Urothelium cell line (cell line): ENCODE measurements around the gene LRP1-AS.
A peak's percentile ranks its signal among the peaks of the same experiment; 100 is the strongest.

Experiments
- DNase-seq: peaks from one replicate; pipeline ENCODE4 v3.0.0; 2011; ENCODE audit warnings: low spot score, mixed read lengths
- FAIRE-seq: peaks from 2 replicates; lab custom pipeline; 2011; peaks lifted over from hg19 to GRCh38; lab: Jason Lieb, UNC

Gene LRP1-AS

DNA sequence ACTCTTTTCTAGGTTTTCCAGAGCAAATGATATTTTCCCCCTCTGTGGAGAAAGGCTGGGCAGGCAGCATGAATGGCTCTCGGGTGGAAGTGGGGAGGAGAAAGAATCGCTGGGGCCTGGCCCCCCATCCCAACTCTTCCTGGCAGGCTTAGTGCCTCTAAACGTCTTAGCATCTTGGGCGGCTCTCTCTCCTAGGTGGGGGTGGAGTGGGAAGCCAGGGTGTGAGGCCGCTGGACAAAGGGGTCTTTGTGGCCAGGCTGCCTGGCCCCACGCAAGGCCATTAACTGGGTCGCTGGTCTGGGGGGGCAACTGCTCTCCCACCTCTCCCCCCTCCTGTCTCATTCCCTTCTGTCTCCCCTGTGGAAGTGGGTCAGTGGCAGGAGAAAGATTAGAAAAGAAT, 4.7 kb downstream of the LRP1-AS start:
- FAIRE-seq (no peak), DNase-seq (no peak)

DNA sequence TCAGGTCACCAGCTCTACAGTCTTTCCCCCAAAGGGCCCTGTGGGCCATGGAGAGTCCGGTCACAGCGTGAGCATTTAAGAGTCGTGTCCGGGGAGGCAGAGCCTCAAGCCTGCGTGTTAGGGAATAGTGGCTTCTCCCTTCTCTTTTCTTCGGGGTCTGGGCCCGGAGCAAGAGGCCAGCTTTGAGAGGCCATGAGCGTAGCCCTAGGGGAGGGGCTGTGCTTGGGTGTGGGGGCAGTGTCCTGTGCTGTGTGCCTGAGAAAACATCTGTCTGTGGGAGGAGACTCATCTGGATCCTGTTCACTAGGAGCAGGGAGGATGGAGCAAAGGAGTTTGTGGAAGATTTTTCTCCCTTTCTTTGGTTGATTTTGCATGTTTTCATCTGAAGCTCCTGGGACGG, 5.3 kb downstream of the LRP1-AS start:
- FAIRE-seq (no peak), DNase-seq (no peak)

DNA sequence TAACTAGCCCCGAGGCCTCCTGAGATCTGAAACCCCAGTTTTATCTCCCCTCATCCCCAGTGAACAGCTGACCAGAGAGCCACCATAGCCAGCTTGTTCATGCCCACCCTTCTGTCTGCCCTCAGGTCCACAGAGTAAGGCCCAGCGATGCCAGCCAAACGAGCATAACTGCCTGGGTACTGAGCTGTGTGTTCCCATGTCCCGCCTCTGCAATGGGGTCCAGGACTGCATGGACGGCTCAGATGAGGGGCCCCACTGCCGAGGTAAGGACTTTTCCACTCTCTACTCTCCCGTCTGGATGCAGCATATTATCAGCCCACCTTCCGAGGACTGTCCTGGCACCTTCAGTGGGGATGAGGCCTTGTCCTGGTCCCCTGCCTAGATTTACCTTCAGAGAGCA, 6.2 kb downstream of the LRP1-AS start:
- FAIRE-seq (no peak), DNase-seq (no peak)

DNA sequence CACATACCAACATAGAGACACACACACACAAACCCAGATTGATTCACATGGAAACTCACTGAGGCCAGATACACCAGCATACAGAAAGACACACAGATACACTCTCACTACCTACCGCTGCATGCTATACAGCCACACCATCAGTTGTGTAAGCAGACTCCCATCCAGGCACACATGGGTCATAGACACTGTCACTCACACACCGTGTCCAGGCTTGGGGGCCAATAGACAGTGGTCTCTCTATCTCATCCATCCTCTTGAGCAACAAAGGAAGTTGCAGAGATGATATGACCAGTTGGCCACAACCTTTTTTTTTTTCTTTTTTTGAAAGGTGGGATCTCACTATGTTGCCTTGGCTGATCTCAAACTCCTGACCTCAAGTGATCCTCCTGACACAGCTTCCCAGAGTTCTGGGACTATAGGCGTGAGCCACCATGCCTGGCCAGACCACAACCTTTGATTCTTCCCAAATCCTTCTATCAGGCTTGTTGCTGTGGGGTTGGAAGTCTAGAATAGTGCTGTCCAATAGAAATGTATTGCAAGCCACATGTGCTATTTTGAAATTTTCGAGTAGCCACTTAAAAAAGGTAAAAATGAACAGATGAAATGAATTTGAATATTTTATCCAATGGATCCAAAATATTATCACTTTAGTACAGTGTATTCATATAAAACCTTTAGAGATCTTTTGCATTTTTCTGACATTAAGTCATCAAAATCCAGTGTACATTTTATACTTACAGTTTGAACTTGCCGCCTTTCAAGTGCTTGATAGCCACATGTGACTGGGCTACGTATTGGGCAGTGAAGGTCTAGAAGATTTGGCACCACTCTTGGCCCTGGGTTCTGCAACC, 7.4 kb downstream of the LRP1-AS start:
- FAIRE-seq (no peak), DNase-seq (no peak)

DNA sequence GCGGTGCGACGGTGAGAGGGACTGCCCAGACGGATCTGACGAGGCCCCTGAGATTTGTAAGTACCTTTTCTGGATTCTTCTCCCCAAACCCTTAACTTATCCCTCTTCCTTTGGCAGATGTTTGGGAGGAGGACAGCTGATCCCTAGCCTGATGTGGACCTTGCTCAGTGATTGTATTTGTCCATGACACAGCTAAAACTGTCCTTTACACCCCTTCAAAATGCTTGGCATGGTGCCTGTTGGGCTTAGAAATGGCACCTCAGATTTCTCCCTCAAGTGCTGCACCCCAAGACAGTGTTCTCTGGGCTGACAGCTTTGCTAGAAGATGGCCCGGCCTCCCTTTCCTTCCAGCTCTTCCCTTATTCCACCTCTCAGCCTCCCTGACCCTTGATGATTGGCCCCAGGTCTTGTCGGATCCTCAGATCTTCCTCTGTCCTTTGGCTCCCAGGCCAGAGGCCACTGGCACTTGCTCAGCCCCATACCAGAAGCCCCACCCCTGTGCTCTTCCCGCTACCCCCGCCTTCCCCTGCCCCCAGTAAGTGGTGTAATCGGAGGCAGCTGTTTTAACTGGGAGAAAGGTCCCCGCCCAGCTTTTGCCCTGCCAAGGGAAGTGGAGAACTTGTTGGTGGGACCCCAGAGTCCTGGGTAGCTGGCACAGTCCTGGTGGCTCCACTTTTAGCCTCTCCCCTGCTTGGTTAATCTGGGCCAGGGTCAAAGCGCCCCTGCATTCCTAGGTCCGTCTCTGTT, 8.7 kb downstream of the LRP1-AS start:
- FAIRE-seq (no peak), DNase-seq (no peak)

DNA sequence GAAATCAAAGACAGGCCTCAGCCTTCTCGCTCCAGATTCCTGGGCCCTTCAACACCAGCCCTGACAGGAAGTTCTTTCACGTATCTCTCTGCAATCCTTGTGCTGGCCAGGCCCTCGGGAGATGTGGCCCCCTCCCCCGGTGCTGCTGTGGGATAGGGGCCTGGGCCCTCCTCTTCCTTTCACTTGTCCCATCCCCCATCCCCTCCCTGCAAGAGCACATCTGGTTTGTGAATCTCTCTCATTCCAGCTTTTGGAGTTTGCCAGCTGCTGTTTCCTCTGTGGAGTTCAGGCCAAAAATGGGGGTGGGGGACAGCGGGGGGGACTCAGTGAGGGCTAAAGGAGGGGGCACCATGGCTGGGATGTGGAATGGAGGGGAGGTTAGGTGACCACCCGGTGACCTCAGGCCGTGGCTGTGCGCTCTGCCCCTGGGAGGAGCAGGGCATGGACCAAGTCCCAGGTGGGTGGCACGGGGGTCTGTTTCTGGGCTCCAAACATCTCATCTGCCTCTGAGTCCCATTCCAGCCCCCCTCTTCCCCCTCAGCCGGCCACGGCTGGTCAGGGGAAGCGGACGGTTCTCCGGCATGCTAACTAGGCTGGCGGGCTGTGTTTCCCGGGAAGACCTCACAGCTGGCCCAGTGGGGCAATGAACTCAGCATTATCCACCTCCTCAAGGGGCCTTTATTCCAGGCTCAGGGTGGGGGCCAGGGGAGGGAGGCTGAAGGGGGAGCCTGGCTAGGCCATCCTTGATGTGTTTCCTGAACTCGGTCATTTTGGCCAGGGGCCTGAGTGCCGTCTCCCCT, 11.7 kb downstream of the LRP1-AS start:
- FAIRE-seq: no peak
- DNase-seq: no peak

DNA sequence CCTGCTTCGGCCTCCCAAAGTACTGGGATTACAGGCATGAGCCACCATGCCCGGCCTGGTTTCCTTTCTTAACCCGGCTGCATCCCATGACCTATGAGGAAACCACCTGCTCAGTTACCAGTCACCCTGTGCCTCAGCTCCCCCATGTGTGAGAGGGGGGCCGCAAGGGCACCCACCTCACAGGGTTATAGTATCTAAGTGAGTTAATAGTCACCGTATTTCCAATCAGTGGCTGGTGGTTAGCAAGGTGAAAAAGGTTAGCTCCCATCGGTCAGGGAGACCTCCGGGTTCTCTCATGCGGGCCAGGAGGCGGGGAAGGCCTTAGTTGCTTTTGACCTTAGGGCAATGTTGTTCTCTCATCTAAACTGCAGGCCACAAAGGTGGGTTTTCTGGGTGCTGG, 12.5 kb downstream of the LRP1-AS start:
- no peak for FAIRE-seq
- DNase-seq: no peak

DNA sequence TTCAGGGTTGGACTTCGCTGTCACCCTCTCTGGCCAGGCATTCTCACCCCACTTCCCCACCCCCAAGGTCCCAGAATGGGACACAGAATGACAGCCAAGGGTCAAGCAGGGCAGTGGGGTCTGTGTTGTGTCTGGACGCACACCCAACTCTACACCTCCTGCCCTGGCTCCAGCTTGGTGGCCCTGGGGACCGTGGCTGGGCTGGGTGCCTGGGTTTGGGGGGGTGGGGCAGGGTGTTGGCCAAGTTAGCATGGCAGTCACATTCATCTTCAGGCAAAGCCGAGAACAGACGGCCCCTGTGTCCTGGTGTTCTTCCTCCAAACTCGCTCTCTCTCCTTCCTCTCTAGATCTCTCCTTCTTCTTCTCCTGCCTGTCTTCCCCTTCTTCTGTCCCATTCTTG, 13.5 kb downstream of the LRP1-AS start:
- FAIRE-seq (no peak), DNase-seq (no peak)

DNA sequence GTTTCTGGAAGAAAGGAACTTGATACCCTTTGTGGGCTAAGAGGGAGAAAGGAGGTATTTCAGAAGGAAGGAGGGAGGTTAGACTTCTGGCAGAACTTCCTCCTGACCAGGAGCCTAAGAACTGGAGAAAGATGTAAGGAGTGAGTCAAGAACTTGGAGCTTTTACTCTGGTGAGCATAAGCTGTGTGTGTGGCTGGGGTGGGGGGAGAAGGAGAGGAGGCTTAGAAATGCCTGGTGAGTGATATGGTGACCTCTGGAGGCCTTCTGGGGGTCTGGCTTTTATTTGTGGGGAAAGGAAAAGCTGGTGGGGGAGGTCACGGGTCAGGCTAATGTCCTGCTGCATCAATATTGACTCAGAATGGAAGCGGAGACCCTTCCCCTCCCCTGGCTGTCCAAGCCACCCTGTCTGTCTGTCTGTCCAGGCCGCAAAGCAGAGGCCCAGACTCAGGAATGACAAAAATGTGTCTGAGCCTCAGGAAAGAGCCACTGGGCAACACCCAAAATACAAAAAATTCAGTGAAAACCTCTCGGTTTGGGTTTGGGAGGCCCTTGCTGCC, 14.3 kb downstream of the LRP1-AS start:
- DNase-seq: peak; percentile 51
- FAIRE-seq: no peak

DNA sequence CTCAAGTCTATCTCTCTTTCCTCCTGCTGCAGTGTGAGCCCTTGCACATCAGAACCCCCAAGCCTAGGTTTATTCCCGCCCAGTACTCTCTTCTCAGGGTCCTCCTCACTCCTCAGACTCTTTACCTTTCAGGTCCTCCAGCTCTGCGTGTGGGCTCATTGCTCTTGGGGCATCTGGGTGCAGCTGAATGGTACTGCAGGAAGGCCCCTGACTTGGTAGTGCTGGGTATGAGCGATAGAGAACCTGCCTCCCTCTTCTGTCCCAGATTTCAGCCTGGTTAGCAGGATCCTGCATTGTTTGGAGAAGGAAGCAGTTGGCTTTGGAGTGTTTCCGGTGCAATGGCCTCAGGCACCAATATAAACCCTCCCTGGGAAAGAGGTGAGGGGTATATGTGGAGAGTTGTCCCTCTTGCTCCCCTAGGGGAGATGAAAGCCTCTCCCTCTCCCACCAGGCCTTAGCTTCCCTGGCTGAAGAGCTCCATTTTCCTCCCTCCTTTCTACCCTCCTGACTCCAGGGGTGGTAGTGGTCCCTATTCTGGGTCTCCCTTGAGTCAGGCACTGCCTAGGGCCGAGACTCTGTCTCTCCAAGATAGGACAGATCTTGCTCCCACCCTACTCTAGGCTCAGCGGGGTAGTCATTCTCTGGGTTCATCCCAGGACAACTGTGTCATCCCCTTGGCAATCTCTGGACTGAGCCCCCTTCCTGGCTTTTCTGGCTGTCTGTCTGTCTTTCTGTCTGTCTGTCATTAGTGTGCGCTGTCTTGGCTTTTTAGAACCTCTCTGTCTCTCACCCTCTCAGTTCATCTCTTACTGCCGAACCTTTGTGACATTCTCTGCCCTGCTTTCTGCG, 15.3 kb downstream of the LRP1-AS start:
- FAIRE-seq (no peak), DNase-seq (no peak)

DNA sequence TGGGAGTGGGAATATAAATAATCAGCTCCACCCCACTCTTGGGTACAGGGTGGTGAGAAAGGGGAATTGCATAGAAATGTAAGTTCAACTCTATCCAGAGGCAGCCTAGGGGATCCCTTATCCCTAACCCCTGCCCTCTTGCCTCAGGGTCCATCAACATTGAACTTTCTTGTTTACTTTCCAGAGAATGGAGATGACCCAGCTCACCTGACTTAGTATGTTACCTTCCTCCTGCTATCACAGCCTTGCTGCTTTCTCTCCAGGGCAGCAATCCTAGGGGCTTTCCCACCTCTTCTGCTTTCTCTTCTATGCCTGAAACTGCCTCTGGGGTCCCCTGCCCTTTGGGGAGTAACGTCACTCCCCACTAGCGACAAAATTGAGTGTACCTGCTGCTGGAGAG, 16.5 kb downstream of the LRP1-AS start:
- FAIRE-seq (no peak), DNase-seq (no peak)

DNA sequence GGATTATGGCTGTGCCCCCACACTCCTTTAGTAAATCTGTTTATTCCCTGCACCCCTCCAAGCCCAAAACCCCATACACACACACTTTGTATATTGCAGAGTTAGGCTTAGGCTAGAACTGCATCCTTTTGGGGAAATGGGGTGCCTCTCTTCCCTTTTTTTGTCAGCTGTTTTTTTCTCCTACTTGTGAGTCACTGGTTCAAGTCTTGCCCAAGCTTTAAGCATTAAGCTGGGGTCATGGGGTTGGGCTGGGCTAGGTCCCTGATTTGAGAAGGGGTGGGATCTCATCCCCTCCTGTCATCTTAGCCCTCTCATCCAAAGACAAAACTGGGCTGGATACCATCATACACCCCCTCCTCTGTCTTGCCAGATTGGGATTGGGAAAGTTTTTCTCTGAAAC, 17.5 kb downstream of the LRP1-AS start:
- FAIRE-seq (no peak), DNase-seq (no peak)

DNA sequence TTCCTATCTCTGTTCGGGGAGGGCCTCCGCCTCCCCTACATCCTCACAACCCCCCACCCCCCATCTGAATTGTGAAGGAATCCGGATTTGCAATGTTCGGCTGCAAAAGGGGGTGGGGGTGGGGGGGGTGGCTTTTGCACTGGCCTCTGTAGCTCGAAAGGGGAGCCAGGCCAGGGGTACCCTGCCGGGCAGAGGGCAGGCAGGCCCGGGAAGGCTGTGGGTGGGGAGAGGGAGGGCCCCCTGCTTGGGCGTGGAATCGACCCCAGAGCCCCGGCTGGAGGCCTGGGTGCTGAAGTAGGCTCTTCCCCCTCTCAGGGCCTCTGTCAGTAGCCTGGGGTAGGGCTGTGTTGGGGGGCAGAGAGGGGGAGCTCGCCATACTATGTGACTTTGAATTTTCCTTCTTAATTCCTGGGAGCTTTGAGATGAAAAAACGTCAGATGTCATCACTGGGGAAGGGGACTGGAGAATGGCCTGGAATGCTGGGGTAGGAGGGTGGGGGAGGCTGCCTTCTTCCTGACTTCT, 18.0 kb downstream of the LRP1-AS start:
- DNase-seq (no peak), FAIRE-seq (no peak)

DNA sequence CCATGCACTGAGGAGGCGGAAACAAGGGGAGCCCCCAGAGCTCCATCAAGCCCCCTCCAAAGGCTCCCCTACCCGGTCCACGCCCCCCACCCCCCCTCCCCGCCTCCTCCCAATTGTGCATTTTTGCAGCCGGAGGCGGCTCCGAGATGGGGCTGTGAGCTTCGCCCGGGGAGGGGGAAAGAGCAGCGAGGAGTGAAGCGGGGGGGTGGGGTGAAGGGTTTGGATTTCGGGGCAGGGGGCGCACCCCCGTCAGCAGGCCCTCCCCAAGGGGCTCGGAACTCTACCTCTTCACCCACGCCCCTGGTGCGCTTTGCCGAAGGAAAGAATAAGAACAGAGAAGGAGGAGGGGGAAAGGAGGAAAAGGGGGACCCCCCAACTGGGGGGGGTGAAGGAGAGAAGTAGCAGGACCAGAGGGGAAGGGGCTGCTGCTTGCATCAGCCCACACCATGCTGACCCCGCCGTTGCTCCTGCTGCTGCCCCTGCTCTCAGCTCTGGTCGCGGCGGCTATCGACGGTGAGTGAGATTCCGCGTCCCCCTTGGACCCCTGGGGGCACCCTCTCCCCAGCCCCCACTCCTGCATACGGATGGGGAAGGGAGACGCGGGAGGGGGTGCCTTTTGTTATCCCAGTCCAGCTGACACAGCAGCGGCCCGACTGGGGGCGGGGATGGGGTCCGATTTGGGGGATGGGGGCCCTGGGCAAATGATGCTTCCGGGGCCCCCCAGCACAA, 18.7 kb downstream of the LRP1-AS start:
- DNase-seq: no peak
- no peak for FAIRE-seq

DNA sequence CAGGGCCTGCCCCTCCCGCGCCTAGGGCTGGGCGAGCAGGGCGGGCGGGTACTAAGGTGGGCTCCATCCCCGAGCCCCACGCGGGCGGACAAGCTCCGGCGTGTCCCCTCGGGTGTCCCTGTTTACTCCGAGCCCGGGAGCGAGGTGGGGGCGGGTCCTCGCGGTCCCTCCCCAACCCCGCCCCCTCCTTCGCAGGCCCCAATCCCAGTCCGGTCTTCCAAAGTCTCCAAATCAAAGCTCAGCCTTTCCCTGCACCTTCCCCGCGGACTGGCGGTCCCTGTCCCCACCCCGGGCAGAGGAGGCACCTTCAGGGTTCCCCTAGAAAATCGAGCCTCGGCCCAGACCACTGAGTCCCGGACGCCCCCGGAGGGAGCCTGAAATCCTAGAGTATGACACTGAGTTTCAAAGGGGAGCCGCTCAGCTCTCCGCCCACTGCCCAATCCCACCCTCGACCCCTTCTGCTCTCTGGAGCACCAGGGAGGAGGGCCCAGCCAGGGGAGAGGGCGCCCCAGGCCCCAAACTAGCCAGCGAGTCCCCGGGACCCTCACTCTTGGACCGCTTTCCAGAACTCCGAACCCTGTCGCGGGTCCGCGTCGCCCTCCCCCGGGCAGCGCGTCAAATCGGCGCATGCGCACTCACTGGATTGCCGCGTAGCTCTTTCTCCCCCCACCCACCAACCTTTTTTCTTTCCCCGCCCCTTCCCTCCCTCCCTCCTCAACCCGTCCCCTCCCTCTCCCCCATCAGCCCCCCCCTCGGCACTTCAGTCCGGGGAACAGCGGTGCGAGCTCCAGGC, 19.5 kb downstream of the LRP1-AS start, which contains the start of gene LRP1:
TSS of gene LRP1 (plus strand) at position 758 of the 793 bp plus-strand sequence. CDS start 482 bp downstream, outside the sequence.
- DNase-seq (peak; percentile 93), FAIRE-seq (no peak)

DNA sequence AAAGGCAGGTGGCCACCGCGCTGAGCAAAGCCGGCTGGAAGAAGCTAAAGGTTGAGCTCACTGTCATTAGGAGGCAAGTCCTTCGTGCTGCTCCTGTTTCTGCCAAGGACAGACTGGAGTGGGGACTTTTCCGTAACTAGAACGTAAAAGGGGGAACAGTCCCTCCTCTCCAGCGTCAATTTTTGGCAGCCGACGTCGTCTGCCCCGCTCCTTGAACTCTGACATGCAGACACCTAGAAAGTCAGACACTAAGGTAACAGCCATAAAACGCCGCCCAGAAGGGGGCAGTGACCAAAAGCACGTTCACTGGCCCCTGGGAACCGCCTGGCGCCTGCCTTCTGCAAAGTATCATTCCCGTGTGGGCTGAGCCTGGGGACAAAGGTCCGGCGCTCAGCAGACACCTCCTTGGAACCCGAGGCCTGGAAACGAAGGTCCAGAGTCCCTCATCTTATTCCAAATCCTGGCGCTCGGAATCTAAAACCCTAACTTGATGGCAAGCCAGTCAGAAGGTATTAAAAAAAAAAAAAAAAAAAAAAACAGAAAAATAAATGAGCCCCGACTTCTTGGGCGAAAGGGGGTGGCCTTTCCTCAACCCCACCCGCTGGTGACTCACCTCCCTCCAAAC, 20.2 kb downstream of the LRP1-AS start:
- FAIRE-seq: no peak
- DNase-seq: peak; percentile 75

DNA sequence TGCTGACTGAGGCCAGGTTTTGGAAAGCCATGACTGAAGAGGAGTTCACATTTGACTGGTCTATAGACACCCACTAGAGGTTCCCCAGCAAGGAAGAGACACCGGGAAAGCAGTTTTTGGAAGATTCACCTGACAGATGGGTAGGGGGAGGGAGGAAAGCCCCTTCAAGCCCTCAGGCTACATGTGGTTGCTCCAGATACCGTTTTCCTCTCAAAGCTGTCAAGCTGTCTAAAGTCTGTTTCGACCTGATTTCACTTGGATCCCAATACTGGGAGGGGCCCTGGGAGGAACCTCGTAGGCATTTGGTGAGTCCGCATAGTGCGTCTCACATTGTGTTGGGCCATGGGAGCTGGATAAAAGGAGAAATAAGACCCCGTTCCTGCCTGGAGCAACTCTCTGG, 20.9 kb downstream of the LRP1-AS start:
- DNase-seq (no peak), FAIRE-seq (no peak)

DNA sequence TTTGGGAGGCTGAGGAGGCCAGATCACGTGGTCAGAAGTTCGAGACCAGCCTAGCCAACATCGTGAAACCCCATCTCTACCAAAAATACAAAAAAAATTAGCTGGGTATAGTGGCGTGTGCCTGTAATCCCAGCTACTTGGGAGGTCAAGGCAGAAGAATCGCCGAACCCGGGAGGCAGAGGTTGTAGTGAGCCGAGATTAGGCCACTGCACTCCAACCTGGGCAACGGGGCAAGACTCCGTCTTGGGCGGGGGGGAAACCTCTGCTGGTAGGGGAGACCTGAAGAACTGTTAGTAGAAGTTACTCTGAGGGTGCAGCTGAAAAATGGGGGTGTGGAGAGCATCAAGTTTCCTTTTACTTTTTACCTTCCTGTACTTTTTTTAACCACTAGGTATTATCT, 21.4 kb downstream of the LRP1-AS start:
- DNase-seq: no peak
- no peak for FAIRE-seq
